ENCODE measurements around the gene ZC3H11A.
"Not testable (repeated sequence)": the region's sequence is repeated elsewhere in the genome, so short reads cannot be mapped to it uniquely, and the experiment has no call there.

ZC3H11A gene

DNA sequence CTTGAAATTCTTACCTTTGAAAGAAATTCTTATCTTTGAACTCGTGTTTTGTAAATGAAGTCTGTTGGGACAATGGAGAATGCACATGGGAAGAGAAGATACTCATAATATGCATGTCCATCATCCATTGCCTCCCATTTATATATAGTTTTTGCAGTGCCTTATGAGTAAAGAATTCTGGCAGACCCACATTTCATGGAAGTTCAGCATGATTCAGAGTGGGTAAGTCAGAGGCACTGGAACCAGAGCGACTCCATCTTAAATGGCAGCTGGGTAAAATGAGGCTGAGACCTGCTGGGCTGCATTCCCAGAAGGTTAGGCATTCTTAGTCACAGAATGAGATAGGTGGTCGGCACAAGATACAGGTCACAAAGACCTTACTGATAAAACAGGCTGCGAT, 16.6 kb upstream of the ZC3H11A start:
- in situ Hi-C loops (cut with HindIII; ENCODE audit: low sequenced_read_pairs), result no loop called here

- in situ Hi-C loops (cut with HindIII; ENCODE audit: low sequenced_read_pairs), result no loop called here
Measured at GRCh38 chr1:203781962-203782361, 13.5 kb upstream of the ZC3H11A start.

DNA sequence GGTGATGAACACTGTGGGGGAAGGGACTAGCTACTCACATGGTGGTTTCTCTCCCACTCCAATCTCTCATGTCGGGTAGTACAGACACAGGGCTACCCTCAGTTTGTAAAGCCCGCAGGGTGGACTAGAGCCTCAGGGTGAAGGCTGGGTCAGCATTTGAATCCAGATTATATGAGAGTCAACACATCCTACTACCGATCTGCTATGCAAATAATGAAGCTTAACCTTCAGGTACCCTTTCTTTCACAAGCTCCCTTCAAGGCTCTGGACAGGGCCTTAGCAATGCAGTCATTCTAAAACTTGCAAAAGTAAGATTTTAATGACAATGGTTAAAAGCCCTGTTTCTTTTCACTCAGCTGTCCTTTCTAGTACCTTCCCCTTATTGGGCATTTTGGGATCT, 5.5 kb upstream of the ZC3H11A start:
- in situ Hi-C loops (cut with HindIII; ENCODE audit: low sequenced_read_pairs), result loop anchor here (5.0 kb wide), 1 partner anchor 58 kb away; no protein-coding TSS in a partner anchor

- in situ Hi-C loops (cut with HindIII; ENCODE audit: low sequenced_read_pairs), result loop anchor here (5.0 kb wide), 1 partner anchor 59 kb away; no protein-coding TSS in a partner anchor
Measured at GRCh38 chr1:203791498-203791897, 3.9 kb upstream of the ZC3H11A start.

- in situ Hi-C loops (cut with HindIII; ENCODE audit: low sequenced_read_pairs), result loop anchor here (5.0 kb wide), 1 partner anchor 60 kb away; no protein-coding TSS in a partner anchor
Measured at GRCh38 chr1:203792486-203792885, 2.9 kb upstream of the ZC3H11A start.

DNA sequence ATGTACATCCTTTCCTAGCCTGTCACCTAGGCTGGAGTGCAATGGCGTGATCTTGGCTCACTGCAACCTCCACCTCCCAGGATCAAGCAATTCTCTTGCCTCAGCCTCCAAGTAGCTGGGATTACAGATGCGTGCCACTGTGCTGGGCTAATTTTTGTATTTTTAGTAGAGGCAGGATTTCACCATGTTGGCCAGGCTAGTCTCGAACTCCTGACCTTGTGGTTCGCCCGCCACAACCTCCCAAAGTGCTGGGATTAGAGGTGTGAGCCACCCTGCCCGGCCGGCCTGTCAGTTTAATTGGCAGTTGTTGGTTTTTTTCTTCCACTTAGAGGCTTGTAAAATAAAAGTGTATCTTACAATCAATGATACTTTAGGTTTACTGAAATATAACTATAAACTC, 1.9 kb upstream of the ZC3H11A start:
- in situ Hi-C loops (cut with HindIII; ENCODE audit: low sequenced_read_pairs), result loop anchor here (5.0 kb wide), 1 partner anchor 61 kb away; no protein-coding TSS in a partner anchor

GRCh38 chr1:203794764-203795440, 521 bp upstream of the ZC3H11A start:
- in situ Hi-C loops (cut with HindIII; ENCODE audit: low sequenced_read_pairs), result loop anchor here (5.0 kb wide), 1 partner anchor 63 kb away; no protein-coding TSS in a partner anchor

DNA sequence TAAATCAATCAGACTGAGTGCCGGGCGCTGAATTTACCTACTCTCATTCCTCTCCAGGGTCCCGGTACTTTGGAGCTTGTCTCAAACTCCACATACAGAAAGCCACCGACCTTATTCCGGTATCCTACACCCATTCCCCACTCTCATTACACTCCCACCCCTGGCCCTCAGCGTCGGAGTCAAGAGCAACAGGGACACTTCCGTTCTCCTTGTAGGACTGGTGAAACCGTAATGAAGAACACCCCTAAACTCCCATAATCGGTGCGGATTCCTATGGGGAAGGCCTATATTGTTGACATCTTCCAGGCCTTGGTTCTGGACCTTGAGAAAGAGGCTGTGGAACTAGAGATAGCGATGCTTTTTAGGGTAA, 798 bp downstream of the ZC3H11A start:
- in situ Hi-C loops (cut with HindIII; ENCODE audit: low sequenced_read_pairs), result no loop called here

DNA sequence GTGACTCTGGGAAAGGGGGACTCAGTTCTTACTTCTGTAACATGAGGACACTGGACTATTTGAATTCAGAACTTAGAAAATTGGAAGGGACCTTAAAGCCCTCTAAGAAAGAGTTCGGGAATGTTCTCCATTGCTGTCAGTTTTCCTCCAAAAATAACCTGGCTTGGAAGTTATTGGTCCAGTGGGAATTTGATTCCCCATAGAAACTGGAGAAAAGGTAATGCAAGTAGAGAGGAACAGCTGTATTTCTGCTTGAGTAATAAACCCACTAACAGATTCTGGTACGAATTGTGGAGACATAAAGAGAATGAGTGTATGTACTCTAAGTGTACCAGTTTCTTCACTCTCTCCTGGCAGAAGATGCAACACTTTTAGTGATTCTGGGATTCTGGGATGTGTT, 1.8 kb downstream of the ZC3H11A start:
- in situ Hi-C loops (cut with HindIII; ENCODE audit: low sequenced_read_pairs), result no loop called here

- in situ Hi-C loops (cut with HindIII; ENCODE audit: low sequenced_read_pairs), result no loop called here
Measured at GRCh38 chr1:203797948-203798655, 2.7 kb downstream of the ZC3H11A start.

DNA sequence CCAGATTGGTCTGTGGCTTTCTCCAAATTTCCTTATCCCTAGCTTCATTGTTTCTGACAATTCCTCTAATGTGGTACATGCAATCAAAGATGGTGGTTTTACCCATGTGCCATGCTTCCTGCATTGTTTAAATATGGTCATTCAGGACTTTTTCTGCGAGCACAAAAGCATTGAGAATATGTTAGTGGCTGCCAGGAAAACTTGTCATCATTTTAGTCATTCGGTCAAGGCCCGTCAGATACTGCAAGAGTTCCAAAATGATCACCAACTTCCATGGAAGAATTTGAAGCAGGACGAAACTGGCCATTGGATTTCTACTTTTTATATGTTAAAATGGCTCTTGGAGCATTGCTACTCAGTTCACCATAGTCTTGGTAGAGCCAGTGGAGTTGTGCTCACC, 3.7 kb downstream of the ZC3H11A start:
- in situ Hi-C loops (cut with HindIII; ENCODE audit: low sequenced_read_pairs), result no loop called here

DNA sequence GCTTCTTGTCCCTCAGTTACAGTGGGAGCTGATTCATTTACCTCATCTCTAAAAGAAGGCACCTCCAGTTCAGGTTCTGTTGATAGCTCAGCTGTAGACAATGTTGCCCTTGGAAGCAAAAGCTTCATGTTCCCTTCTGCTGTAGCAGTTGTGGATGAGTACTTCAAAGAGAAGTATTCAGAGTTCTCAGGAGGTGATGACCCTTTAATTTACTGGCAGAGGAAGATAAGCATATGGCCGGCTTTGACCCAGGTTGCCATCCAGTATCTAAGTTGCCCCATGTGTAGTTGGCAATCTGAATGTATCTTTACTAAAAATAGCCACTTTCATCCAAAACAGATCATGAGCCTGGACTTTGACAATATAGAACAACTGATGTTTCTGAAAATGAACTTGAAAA, 4.5 kb downstream of the ZC3H11A start:
- in situ Hi-C loops (cut with HindIII; ENCODE audit: low sequenced_read_pairs), result no loop called here

DNA sequence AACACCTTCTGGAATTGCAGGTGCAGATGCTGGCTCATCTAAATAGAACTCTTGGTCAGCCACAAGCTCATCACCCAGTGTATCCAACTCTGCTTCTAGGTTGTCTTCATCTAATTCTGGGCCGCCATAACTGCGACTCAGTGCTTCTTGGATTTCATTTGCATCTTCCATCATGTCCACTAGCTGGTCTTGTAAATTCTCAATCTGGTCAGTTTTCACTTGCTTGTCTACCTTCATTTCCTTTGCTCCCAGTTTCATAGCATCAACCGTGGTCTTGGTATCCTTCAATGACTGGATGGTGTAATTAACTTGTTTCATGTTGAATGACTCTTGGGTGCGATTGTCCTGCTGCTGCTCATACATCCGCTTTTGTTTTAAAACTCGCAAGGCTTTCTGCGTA, 10.3 kb downstream of the ZC3H11A start:
- in situ Hi-C loops (cut with HindIII; ENCODE audit: low sequenced_read_pairs), result no loop called here

DNA sequence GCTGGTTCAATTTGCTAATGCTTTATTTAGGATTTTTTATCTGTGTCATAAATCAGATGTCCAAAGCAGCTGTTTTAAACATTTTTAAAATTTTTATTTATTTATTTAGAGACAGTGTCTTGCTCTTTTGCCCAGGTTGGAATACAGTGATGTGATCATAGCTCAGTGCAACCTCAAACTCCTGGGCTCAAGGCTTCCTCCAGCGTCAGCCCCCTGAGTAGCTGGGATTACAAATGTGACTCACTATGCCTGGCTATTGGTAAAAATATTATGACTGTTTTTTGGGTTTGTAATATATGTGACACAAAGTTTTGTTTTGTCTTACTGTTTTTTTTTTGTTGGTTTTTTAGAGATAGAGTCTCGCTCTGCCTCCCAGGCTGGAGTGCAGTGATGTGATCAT, 11.8 kb downstream of the ZC3H11A start:
- in situ Hi-C loops (cut with HindIII; ENCODE audit: low sequenced_read_pairs), result no loop called here

- in situ Hi-C loops (cut with HindIII; ENCODE audit: low sequenced_read_pairs), result no loop called here
Measured at GRCh38 chr1:203813581-203814341, 18.3 kb downstream of the ZC3H11A start.

DNA sequence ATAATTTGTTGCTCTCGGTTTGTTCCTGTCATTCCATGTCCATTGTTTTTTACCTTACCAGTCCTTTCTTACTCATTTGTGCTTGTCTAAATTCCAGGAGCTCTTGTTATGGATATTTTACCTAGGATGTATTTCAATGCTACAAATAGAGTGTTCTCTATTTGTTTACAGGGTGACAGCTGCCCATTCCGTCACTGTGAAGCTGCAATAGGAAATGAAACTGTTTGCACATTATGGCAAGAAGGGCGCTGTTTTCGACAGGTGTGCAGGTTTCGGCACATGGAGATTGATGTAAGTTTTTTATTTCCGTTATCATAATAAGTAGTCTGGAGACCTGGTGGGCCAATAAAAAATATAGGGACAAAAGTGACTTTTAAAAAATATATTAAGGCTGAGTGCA, 23.0 kb downstream of the ZC3H11A start:
- in situ Hi-C loops (cut with HindIII; ENCODE audit: low sequenced_read_pairs), result no loop called here

GRCh38 chr1:203823306-203823705, 27.9 kb downstream of the ZC3H11A start:
- in situ Hi-C loops (cut with HindIII; ENCODE audit: low sequenced_read_pairs), result no loop called here

- in situ Hi-C loops (cut with HindIII; ENCODE audit: low sequenced_read_pairs), result no loop called here
Measured at GRCh38 chr1:203826175-203826574, 30.8 kb downstream of the ZC3H11A start.

- in situ Hi-C loops (cut with HindIII; ENCODE audit: low sequenced_read_pairs), result no loop called here
Measured at GRCh38 chr1:203828002-203828401, 32.6 kb downstream of the ZC3H11A start.

GRCh38 chr1:203828503-203828902, 33.1 kb downstream of the ZC3H11A start:
- in situ Hi-C loops (cut with HindIII; ENCODE audit: low sequenced_read_pairs), result no loop called here

DNA sequence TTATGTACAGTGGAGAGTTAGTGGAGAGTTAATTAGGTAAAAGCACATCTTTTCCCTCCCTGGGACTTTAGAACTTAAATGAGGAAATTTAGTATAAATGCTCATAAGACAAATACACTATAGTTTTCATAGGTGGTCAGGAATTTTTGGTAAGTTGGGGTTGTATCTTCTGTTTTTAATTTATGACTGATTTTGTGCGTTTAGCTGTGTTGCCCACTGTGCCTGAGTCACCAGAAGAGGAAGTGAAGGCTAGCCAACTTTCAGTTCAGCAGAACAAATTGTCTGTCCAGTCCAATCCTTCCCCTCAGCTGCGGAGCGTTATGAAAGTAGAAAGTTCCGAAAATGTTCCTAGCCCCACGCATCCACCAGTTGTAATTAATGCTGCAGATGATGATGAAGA, 33.8 kb downstream of the ZC3H11A start:
- in situ Hi-C loops (cut with HindIII; ENCODE audit: low sequenced_read_pairs), result not testable (repeated sequence)

GRCh38 chr1:203835476-203835875, 40.1 kb downstream of the ZC3H11A start:
- in situ Hi-C loops (cut with HindIII; ENCODE audit: low sequenced_read_pairs), result no loop called here

Measured in DLD1 (cell line).